Caco-2 (cell line): ENCODE results near the gene CDCA3. TPM values are rescaled to one million over a fixed set of nuclear protein-coding genes. Genes with fewer than 3 reads are reported as not detected.

Experiments
- BruUV-seq: library from RNA; stranded (reverse); fragments of 400-500 nt; replicated peaks from 2 replicates; lab custom pipeline; 2021; lab: Mats Ljungman, UMichigan
- CTCF ChIA-PET: fragments of 300-600 bp; sonication (Branson Sonifier 250); formaldehyde crosslinking; loops from one replicate; lab custom pipeline; 2022; ENCODE audit warnings: antibody characterized with exemption; lab: Charles Lee
- POLR2A ChIA-PET: fragments of 300-600 bp; sonication (Branson Sonifier 250); formaldehyde crosslinking; loops from one replicate; lab custom pipeline; 2022; ENCODE audit warnings: antibody characterized with exemption; lab: Charles Lee
- DNase-seq, 2 experiments: peaks; one replicate each; pipeline versions ENCODE4 v3.0.0 to v3.0.0-alpha.2; 2020 to 2022
- H3K27me3 ChIP-seq: replicated peaks from 2 replicates; pipeline ENCODE4 v1.6.0; 2011; ENCODE audit warnings: low read length; ENCODE audit not compliant: control insufficient read depth, insufficient read depth
- H3K36me3 ChIP-seq: 2 replicates; pipeline ENCODE4 v1.5.1; 2011; ENCODE audit warnings: low read length; ENCODE audit not compliant: control insufficient read depth, insufficient read depth
- H3K4me1 ChIP-seq: fragments of 250-450 bp; sonication (Bioruptor Pico); 2 replicates; pipeline ENCODE4 v1.5.1; 2020; ENCODE audit warnings: mild to moderate bottlenecking
- H3K4me3 ChIP-seq: 2 replicates; pipeline ENCODE4 v1.5.1; 2011; ENCODE audit warnings: low read depth, mild to moderate bottlenecking, control low read depth, low read length
- H3K9me3 ChIP-seq: fragments of 250-450 bp; sonication (Bioruptor Pico); 2 replicates; pipeline ENCODE4 v1.5.1; 2020; ENCODE audit warnings: mild to moderate bottlenecking, moderate library complexity
- H3K27ac Mint-ChIP-seq: one replicate; pipeline ENCODE4 v1.8.0; 2022; ENCODE audit warnings: mixed read lengths; ENCODE audit not compliant: unreplicated experiment
- H3K27me3 Mint-ChIP-seq: one replicate; pipeline ENCODE4 v1.8.0; 2022; ENCODE audit warnings: mixed read lengths; ENCODE audit not compliant: insufficient read depth, unreplicated experiment
- H3K36me3 Mint-ChIP-seq: one replicate; pipeline ENCODE4 v1.8.0; 2022; ENCODE audit warnings: mild to moderate bottlenecking, mixed read lengths; ENCODE audit not compliant: insufficient read depth, unreplicated experiment
- H3K4me1 Mint-ChIP-seq: one replicate; pipeline ENCODE4 v1.8.0; 2022; ENCODE audit warnings: low read depth, mixed read lengths; ENCODE audit not compliant: unreplicated experiment
- H3K4me3 Mint-ChIP-seq: one replicate; pipeline ENCODE4 v1.8.0; 2022; ENCODE audit warnings: mild to moderate bottlenecking, moderate library complexity, mixed read lengths; ENCODE audit not compliant: unreplicated experiment
- H3K9me3 Mint-ChIP-seq: one replicate; pipeline ENCODE4 v1.8.0; 2022; ENCODE audit warnings: mixed read lengths; ENCODE audit not compliant: unreplicated experiment
- CTCF ChIP-seq, 2 experiments: fragments of 200-600 bp in 1 of 2; IDR thresholded peaks; 1 replicate in 1 of 2; 2 replicates in 1 of 2; pipeline versions ENCODE4 v1.5.1 to v1.8.0; 2011 to 2022; ENCODE audit warnings: antibody characterized with exemption in 1 of 2, control low read depth in 1 of 2, inconsistent platforms in 1 of 2, low read depth in 1 of 2, low read length in 1 of 2, mild to moderate bottlenecking in 1 of 2, moderate library complexity in 1 of 2; ENCODE audit not compliant: insufficient read depth in 1 of 2, severe bottlenecking in 1 of 2, unreplicated experiment in 1 of 2
- intact Hi-C: fragments of 100-400 bp; cut with micrococcal nuclease; formaldehyde crosslinking; loops from one replicate; pipeline ENCODE4 v1.10.0; 2022; ENCODE audit not compliant: unreplicated experiment
- total RNA-seq: library from RNA; stranded (reverse); gene quantifications from 2 replicates; pipeline ENCODE4 v1.2.3, GENCODE V29; 2022

CDCA3 gene
- total RNA-seq, 1 experiment from 2014 or later, result 147 TPM

DNA sequence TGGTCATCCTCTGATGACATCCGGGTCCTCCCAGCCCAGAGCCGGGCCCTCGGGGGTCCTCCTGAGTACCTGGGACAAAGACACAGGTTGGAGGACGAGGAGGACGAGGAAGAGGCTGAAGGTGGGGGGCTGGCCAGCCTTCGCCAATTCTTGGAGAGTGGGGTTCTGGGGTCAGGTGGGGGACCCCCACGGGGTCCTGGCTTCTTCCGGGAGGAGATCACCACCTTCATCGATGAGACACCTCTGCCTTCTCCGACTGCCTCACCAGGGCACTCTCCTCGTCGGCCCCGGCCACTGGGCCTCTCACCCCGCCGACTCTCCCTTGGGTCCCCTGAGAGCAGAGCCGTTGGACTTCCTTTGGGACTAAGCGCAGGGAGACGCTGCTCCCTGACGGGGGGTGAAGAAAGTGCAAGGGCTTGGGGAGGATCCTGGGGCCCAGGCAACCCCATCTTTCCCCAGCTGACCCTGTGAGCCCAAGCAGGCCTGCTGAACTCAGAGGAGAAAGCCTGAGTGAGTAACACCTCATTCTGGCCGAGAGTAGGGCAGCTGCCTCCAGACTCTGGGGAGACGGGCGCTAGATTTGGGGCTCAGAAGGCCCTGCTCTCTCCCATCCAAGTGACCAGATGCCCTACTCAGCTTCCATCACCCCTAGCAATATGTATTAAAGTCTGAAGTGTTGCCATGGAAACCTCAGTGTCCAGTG is 24.2 kb downstream of the CDCA3 start:
- TF ChIP-seq CTCF (IDR thresholded peaks at IDR 0.05; ENCODE audit: insufficient read depth in 1 of 2, low read depth in 1 of 2, low read length in 1 of 2, severe bottlenecking in 1 of 2, unreplicated experiment in 1 of 2), result no peak
- Histone ChIP-seq H3K4me1 (peaks cover 23% of the 10 kb centered on the region), H3K27me3 (no peaks in the 10 kb centered on the region; the same call in 1 of the 2 replicates), H3K4me3 (no peak overlapping the region), H3K9me3 (no peaks in the 10 kb centered on the region), H3K36me3 (no peaks in the 10 kb centered on the region; the same call in 1 of the 2 replicates)
- Mint-ChIP-seq H3K36me3 (peaks cover 11% of the 10 kb centered on the region), H3K4me1 (peaks cover 14% of the 10 kb centered on the region), H3K9me3 (no peaks in the 10 kb centered on the region), H3K27me3 (peaks cover 25% of the 10 kb centered on the region), H3K27ac (no peak overlapping the region), H3K4me3 (peak overlapping the region; percentile 94)
- CTCF ChIA-PET, result interaction anchor here (0.6 to 2.2 kb wide), 4 partner anchors 8 to 67 kb away, joined by 3 to 7 read pairs (median 4); no protein-coding TSS in a partner anchor
- POLR2A ChIA-PET, result interaction anchor here (0.9 to 1.0 kb wide), 2 partner anchors 63 to 73 kb away, joined by 3 read pairs; no protein-coding TSS in a partner anchor
- peak in 1 of 2 experiments; percentile 42 for DNase-seq
- no TSS peak for BruUV-seq
- intact Hi-C loops, result loop anchor here (5.0 kb wide), 2 partner anchors 210 to 255 kb away; no protein-coding TSS in a partner anchor

DNA sequence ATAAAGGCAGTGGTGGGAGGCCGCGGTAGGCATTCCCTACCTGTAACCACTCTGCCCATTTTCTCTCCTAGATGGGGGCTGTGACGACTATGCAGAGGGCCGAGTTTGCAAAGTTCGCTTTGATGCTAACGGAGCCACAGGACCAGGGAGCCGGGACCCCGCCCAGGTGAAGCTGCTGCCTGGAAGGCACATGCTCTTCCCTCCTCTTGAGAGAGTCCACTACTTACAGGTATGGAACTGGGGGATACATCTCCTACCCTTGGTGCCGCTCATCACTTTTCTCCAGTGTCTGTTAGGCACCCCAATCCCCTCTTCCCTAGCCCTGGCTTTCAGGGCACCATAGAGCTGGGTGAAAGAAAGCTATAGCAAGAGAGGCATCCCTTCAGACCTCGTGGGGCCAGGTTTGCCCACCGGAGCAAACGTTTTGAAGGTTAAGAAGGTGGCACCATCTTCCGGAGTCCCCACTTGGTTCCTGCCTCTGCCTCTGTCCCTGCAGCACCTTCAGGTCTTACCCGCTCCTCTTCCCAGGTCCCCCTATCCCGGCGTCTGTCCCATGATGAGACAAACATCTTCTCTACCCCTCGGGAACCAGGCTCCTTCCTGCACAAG is 24.9 kb downstream of the CDCA3 start:
- Histone ChIP-seq H3K36me3 (no peaks in the 10 kb centered on the region), H3K9me3 (no peaks in the 10 kb centered on the region), H3K4me1 (peaks cover 23% of the 10 kb centered on the region), H3K27me3 (no peaks in the 10 kb centered on the region; the same call in 1 of the 2 replicates), H3K4me3 (no peak overlapping the region)
- H3K9me3 Mint-ChIP-seq, result no peaks in the 10 kb centered on the region
- no peak overlapping the region for H3K4me3 Mint-ChIP-seq
- POLR2A ChIA-PET, result no interaction called here
- no TSS peak for BruUV-seq
- peaks cover 11% of the 10 kb centered on the region for H3K36me3 Mint-ChIP-seq
- CTCF ChIA-PET, result interaction anchor here (1.2 to 2.2 kb wide), 3 partner anchors 9 to 59 kb away, joined by 3 to 7 read pairs (median 4); no protein-coding TSS in a partner anchor
- H3K27me3 Mint-ChIP-seq, result peaks cover 26% of the 10 kb centered on the region
- peaks cover 14% of the 10 kb centered on the region for H3K4me1 Mint-ChIP-seq
- no peak overlapping the region for H3K27ac Mint-ChIP-seq
- intact Hi-C loops, result loop anchor here (5.0 kb wide), 2 partner anchors 209 to 254 kb away; no protein-coding TSS in a partner anchor
- TF ChIP-seq CTCF (IDR thresholded peaks at IDR 0.05; ENCODE audit: insufficient read depth in 1 of 2, low read depth in 1 of 2, low read length in 1 of 2, severe bottlenecking in 1 of 2, unreplicated experiment in 1 of 2), result no peak
- no peak for DNase-seq
